Lower leg skin (tissue), 4 donors: ENCODE results near the gene SAMD13. TPM values are rescaled to one million over a fixed set of nuclear protein-coding genes. Genes with fewer than 3 reads are reported as not detected.

Experiments used
- DNase-seq, 2 donors: peaks; one replicate each; pipeline ENCODE4 v3.0.0-alpha.2; 2019; ENCODE audit warnings: low spot score in 2 of 2
- H3K4me3 ChIP-seq: fragments of 200-600 bp; sonication (generic); 2 replicates; pipeline ENCODE4 v1.5.1; 2017; ENCODE audit warnings: mild to moderate bottlenecking, low read depth; ENCODE audit not compliant: poor library complexity, severe bottlenecking
- POLR2A ChIP-seq, 2 donors: fragments of 450-650 bp; IDR thresholded peaks; one replicate each; pipeline ENCODE4 v1.6.1; 2016 to 2017; ENCODE audit warnings: antibody characterized with exemption in 2 of 2, mild to moderate bottlenecking in 1 of 2, moderate library complexity in 1 of 2
- WGBS, 2 donors: methylation state at CpG; one replicate each; pipeline ENCODE4 v1.1.5; 2018; 5-methylcytosine and 5-hydroxymethylcytosine counted together
- intact Hi-C: fragments of 100-400 bp; cut with DNase I; formaldehyde crosslinking; loops from one replicate; pipeline ENCODE4 v1.15.0; 2023; ENCODE audit warnings: low total_unique reads
- total RNA-seq, 4 donors: library from RNA; depleted of rRNA; stranded (reverse); fragments of >200 nt; gene quantifications; one replicate each; pipeline ENCODE4 v1.1.0, GENCODE V29; 2016
- TF ChIP-seq, protein P1 (sequence below), 3 donors: fragments of 450-650 bp; IDR thresholded peaks; one replicate each; pipeline ENCODE4 v1.5.1; 2016; ENCODE audit warnings: antibody characterized with exemption in 3 of 3, mild to moderate bottlenecking in 3 of 3, moderate library complexity in 2 of 3

The SAMD13 gene
- total RNA-seq, 4 donors from 2014 or later = 0.88 to 1.1 TPM; not detected in 2

DNA sequence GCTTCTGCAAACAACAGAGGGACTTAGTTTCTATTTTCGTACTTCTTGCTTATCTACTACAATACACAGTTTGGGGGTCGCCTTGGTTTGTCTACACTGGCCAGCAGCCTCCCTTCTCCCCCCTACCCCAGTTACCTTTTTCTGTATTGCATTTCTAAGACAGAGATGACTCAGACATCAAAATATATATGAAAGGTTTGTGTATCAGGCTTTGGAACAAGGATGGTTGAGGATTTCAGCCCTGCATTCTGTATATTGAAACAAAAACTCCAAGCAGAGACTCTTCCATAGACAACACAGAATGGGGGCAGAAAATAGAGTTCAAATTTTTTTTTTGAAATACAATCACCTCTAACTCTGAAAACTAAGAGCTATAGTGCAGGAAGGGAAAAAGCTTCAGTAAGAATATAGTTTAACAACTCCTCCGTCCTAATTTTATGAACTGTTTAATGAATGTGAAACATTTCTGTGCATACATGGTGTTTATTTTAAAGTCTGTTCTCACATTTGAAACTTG lies 1.9 kb downstream of the SAMD13 start:
- 36 to 44% methylated on average over 3 of the region's 3 CpGs for WGBS, 2 donors
- no peak overlapping the region for H3K4me3 ChIP-seq
- intact Hi-C loops = no loop called here
- TF ChIP-seq POLR2A (IDR thresholded peaks at IDR 0.05) = no peak
- TF ChIP-seq, protein P1, sequence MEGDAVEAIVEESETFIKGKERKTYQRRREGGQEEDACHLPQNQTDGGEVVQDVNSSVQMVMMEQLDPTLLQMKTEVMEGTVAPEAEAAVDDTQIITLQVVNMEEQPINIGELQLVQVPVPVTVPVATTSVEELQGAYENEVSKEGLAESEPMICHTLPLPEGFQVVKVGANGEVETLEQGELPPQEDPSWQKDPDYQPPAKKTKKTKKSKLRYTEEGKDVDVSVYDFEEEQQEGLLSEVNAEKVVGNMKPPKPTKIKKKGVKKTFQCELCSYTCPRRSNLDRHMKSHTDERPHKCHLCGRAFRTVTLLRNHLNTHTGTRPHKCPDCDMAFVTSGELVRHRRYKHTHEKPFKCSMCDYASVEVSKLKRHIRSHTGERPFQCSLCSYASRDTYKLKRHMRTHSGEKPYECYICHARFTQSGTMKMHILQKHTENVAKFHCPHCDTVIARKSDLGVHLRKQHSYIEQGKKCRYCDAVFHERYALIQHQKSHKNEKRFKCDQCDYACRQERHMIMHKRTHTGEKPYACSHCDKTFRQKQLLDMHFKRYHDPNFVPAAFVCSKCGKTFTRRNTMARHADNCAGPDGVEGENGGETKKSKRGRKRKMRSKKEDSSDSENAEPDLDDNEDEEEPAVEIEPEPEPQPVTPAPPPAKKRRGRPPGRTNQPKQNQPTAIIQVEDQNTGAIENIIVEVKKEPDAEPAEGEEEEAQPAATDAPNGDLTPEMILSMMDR (IDR thresholded peaks at IDR 0.05) = no peak
- DNase-seq = no peak

DNA sequence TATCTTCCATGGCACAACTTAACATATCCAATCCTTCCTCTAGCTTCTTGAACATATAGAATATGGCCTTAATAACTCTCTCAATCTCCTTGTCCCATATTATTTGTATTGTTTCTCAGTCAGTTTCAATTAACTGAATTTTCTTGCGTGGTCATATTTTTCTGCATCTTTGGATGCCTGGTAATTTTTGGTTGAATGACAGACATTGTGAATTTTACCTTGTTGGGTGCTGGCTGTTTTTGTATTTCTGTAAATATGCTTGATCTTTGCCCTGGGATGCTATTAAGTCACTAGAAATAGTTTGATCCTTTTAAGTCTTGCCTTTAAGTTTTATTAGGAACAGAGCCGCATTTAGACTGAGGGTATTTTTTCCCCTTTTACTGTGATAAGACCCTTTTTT lies 5.9 kb downstream of the SAMD13 start:
- no peak overlapping the region for H3K4me3 ChIP-seq
- 95 to 97% methylated on average over 2 of the region's 2 CpGs for WGBS, 2 donors
- intact Hi-C loops = no loop called here
- TF ChIP-seq, protein P1 (IDR thresholded peaks at IDR 0.05) = no peak
- no peak for TF ChIP-seq POLR2A (IDR thresholded peaks at IDR 0.05)
- no peak for DNase-seq

DNA sequence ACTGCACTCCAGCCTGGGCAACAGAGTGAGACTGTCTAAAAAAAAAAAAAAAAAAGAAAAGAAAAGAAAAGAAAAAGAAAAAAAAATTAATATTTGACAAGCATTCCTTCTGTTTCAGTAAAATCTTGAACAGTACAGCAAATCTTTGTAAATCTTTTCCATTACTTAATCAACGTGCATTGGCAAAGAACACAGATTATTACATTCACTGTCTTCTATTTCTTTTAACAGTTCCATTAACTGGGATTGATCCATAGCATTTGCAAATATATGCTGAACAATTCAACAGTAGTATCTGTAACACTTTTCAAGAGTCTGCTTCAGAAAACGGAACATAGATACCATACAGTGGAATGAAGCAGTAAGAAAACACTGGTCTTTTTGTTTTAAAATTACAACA lies 9.8 kb downstream of the SAMD13 start:
- H3K4me3 ChIP-seq = no peak overlapping the region
- intact Hi-C loops = no loop called here
- DNase-seq = no peak
- 66 to 68% methylated on average over 2 of the region's 2 CpGs for WGBS, 2 donors
- TF ChIP-seq, protein P1 (IDR thresholded peaks at IDR 0.05) = no peak
- TF ChIP-seq POLR2A (IDR thresholded peaks at IDR 0.05) = no peak

- TF ChIP-seq, protein P1 (IDR thresholded peaks at IDR 0.05) = no peak
- no peak for TF ChIP-seq POLR2A (IDR thresholded peaks at IDR 0.05)
- intact Hi-C loops = no loop called here
- DNase-seq = no peak
- WGBS, 2 donors = 45 to 50% methylated on average over 1 of the region's 1 CpG
- H3K4me3 ChIP-seq = no peak overlapping the region
Observed at GRCh38 chr1:84319662-84320061, 18.2 kb downstream of the SAMD13 start.

- no peak for TF ChIP-seq POLR2A (IDR thresholded peaks at IDR 0.05)
- TF ChIP-seq, protein P1 (IDR thresholded peaks at IDR 0.05) = no peak
- DNase-seq = no peak
- H3K4me3 ChIP-seq = no peak overlapping the region
- intact Hi-C loops = no loop called here
- 89 to 97% methylated on average over 3 of the region's 3 CpGs for WGBS, 2 donors
Observed at GRCh38 chr1:84327830-84328229, 26.3 kb downstream of the SAMD13 start.
